GM21825 (cell line): ENCODE measurements around the gene RNF4.
A peak's percentile ranks its signal among the peaks of the same experiment; 100 is the strongest.
"Not testable (repeated sequence)": the region's sequence is repeated elsewhere in the genome, so short reads cannot be mapped to it uniquely, and the experiment has no call there.

ENCODE experiments used
- ATAC-seq: cut with Tn5 transposase; IDR thresholded peaks from one replicate; pipeline ENCODE4 v1.9.1; 2021; ENCODE audit warnings: mild to moderate bottlenecking, moderate library complexity; ENCODE audit not compliant: unreplicated experiment

RNF4 gene, protein sequence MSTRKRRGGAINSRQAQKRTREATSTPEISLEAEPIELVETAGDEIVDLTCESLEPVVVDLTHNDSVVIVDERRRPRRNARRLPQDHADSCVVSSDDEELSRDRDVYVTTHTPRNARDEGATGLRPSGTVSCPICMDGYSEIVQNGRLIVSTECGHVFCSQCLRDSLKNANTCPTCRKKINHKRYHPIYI

GRCh38 chr4:2468456-2469191 is at the start of gene RNF4:
TSS of gene RNF4 (plus strand) at chr4:2469106. CDS start at chr4:2490494, 21,388 bp downstream.
- peak; percentile 70 for ATAC-seq

GRCh38 chr4:2419814-2420213 is 49.1 kb upstream of the RNF4 start:
- ATAC-seq: no peak

DNA sequence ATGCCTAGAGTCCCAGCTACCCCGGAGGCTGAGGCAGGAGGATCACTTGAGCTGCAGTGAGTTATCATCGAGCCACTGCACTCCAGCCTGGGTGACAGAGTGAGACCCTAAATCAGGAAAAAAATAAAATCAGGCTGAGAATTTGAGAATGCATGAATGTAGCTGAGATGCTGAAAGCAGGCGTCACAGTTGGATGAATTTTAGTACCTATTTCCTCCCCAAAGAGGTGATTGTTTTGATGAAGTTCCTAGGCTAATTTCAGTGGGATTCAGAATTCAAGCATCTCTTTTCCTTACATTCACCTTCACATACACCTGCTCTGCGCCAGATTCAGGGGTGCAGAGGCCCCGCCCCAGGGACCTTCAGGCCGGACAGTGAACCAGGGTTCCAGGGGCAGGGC is 47.0 kb upstream of the RNF4 start:
- ATAC-seq: no peak

DNA sequence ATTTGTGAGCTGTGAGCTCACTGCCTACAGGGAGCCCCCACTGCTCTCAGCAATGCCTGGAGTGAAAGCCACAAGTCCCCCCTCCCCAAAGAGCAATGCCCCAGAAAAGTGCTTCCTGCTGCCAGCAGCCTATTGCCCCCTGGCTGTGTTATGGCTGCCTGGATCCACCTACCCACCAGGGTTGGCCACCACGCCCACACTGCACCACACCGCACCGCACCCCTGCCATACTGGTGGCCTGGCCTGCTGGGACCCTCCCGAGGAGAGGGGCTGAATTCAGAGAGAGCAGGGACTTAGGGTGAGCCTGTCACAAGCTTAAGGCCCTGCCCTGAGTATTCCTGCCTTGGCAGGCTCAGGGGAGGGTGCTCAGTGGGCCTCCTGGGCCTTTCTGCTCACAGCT is 45.8 kb upstream of the RNF4 start:
- no peak for ATAC-seq

- ATAC-seq: no peak
These were observed 45.2 kb upstream of the RNF4 start for GRCh38 chr4:2423695-2424094.

DNA sequence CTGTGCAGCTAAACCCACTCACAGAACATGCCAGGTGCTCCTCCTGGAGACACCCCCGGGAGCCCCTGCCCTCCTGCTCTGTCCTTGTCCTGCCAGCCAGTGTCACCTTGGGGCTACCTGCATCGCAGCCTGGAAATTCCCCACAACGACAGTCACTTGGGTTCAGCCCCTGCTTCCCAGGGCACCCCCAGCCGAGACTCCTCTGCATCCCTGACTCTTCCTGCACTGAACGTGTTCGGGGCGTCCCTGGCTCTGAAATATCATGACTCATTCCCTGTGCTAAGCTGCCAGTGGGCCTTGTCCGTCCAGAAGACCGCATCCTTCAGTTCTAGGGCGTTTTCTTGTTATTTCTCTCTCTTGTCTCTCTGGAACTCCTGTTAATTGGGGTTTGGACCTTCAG is 44.3 kb upstream of the RNF4 start:
- no peak for ATAC-seq

DNA sequence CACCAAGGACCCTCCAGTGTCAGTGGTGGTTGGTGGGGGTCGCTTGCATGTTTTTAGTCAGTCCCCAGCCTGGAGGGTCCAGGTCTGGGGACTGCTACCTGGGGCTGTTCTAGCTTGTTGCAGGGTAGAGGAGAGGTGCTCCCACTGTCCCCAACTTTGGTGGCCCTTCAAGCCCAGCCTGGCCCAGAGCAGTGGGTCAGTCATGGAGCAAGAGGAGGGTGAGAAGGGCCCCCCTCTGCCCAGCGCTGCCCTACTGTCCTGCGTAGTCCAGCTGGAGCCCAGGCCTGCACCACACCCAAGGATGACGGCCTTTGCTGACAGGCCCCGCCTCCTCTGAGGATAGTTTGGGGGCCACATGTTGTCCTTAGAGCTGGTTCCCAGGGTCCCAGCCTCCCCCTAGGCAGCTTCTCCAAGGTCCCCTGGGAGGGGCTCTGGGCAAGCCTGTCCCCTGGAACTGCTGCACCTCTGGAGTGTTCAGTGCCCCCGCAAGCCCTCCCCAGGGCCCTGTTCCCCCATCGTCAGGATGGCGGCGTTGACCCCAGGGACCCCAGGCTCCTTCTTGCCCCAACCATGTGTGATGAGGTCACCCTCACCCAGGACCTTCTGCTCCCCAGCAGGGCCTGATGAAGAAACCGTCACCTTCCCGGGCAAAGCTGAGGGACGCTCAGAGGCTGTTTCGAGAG is 43.4 kb upstream of the RNF4 start:
- ATAC-seq: no peak

DNA sequence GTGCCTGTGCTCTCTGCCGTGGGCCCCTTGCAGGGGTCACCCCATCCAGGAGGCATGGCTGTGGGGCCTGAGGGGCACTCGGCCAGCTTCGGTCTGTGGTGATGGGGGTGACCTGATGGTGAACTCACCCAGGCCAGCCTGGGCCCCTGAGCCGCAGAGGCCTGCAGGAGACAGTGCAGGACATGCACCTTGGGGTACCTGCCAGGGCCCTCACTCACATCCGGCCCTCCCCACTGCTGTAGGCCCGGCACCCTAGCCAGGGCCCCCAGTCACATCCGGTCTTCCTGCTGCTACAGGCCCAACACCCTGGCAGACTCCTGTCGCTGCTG is 42.9 kb upstream of the RNF4 start:
- no peak for ATAC-seq

DNA sequence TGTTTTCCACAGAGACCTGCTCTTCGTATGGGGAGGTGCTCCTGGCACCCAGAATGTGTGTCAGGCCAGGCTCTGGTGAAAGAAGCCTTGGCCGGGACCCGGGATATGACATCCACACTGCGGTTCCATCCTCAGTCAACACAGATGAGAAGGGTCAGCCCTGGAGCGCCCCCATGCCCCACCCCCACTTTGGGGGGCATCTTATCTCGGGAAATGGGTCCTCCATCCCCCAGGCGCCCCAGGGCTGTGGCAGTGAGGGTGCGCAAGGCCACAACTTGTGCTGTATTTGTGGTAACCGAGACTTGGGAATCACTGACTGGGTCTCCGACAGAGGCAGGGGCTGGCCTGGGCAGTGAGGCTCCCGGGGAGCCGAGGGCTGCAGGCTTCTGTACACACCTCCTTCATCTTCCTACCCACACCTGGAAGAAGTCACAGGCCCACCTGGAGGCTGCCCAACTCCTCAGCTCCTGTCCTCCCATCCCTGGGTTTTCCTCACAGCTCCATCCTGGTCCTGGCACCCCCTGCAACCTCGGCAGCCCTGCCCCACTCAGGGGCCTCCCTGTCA is 42.1 kb upstream of the RNF4 start:
- no peak for ATAC-seq

- ATAC-seq: no peak
These were observed 41.2 kb upstream of the RNF4 start for GRCh38 chr4:2427383-2428334.

GRCh38 chr4:2428496-2429213 is 40.3 kb upstream of the RNF4 start:
- no peak for ATAC-seq

DNA sequence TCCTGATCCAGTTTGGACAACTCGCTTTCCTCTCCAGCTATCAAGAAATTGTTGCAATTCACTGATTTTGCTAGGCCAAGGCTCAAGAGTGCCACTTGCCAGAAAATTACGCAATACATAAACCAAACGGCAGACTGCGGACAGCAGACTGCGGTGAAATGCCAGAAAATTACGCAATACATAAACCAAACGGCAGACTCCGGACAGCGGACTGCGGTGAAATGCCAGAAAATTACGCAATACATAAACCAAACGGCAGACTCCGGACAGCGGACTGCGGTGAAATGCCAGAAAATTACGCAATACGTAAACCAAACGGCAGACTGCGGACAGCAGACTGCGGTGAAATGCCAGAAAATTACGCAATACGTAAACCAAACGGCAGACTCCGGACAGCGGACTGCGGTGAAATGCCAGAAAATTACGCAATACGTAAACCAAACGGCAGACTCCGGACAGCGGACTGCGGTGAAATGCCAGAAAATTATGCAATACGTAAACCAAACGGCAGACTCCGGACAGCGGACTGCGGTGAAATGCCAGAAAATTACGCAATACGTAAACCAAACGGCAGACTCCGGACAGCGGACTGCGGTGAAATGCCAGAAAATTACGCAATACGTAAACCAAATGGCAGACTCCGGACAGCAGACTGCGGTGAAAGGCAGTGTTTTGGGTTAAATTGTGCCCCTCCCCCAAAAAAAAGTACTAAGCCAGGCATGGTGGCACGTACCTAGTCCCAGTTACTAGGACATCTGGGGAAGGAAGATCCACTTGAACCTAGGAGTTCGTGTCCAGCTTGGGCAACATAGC is 38.8 kb upstream of the RNF4 start:
- ATAC-seq: not testable (repeated sequence)

- ATAC-seq: no peak
These were observed 36.9 kb upstream of the RNF4 start for GRCh38 chr4:2432004-2432403.

GRCh38 chr4:2432991-2433530 is 35.8 kb upstream of the RNF4 start:
- ATAC-seq: no peak

DNA sequence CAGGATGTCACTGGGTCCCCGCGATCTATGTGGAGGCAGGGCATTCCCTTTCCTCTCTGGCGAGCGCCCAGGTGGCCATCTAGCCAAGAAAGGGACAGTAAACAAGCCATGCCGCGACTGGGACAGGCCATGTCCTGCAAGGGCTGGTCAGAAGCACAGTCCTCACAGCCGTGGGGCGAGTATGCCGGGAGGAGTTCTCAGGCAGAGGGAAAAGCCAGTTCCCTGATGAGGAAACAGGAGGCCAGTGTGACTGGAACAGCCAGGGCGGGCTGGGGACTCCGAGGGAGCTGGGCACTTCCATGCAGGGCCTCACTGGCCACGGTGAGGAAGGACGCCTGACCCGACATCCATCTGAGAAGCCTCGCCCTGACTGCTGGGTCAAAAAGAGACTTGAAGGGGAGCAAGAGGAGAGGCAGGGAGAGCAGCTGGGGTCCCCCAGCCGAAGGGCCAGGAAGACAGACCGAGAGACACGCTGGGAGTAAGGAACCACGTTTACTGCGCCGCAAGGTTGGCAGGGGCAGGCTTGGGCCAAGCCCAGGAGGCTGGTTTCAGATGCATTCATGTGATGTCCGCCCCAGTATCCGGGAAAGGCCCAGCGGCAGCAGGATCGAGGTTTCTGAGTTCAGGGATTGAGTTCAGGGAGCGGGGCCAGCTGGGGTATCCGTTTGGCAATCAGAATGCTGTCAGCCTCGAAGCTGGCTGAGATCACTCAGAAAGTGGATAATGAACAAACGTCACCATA is 35.1 kb upstream of the RNF4 start:
- no peak for ATAC-seq

DNA sequence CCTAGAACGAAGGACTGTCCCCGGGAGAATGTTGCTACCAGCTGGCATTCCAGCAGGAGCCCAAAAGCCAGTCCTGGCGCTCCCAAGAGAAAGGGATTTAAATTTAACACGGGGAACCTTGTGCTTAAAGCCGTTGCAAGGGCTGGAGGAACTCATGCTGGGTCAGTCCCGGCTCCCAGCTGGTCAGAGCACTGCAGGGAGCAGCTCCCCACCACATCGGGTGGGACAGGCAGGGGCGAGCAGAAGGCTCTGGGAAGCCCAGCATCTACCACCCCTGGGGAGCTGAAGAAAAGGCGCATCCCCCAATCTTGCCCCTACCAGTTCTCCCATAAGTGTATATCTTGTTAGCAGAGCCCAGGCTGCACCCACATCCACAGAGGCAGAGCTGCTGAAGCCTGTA is 34.5 kb upstream of the RNF4 start:
- ATAC-seq: no peak

- no peak for ATAC-seq
These were observed 32.6 kb upstream of the RNF4 start for GRCh38 chr4:2436301-2436700.

GRCh38 chr4:2436761-2437474 is 32.0 kb upstream of the RNF4 start:
- no peak for ATAC-seq
